Astrocyte of the cerebellum (primary cell): ENCODE results near the gene HMGB4.
A peak's percentile ranks its signal among the peaks of the same experiment; 100 is the strongest.

Experiments used
- DNase-seq: peaks from one replicate; pipeline ENCODE4 v3.0.0-alpha.2; 2011; ENCODE audit warnings: low read depth
- H3K4me3 ChIP-seq: 2 replicates; pipeline ENCODE4 v1.5.1; 2011; ENCODE audit warnings: mild to moderate bottlenecking, low read depth, low read length, moderate library complexity
- in situ Hi-C: cut with HindIII; loops from 2 replicates; pipeline ENCODE4 v1.10.0; 2017; ENCODE audit warnings: low sequenced_read_pairs
- TF ChIP-seq, protein P1 (sequence below): IDR thresholded peaks from 2 replicates; pipeline ENCODE4 v1.5.1; 2012; ENCODE audit warnings: low read length, low read depth, moderate library complexity, mild to moderate bottlenecking; ENCODE audit errors: missing control alignments

Gene HMGB4

DNA sequence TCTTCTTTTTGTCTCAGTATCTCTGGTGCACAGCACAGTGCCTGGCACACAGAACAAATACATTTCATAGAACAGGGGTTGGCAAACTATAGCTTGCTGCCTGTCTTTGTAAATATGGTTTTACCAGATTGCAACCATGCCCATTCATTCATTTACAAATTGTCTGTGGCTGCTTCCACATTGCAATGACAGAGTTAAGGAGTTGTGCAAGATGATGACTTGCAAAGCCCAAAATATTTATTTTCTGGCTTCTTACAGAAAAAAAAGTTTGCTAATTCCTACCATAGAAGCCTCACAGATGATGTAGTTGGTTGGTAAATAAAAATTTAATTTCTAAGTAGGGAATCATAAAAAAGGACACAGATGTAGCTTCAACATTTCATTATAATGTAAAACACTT lies 11.2 kb upstream of the HMGB4 start:
- DNase-seq = no peak
- H3K4me3 ChIP-seq = no peak overlapping the region
- TF ChIP-seq, protein P1, sequence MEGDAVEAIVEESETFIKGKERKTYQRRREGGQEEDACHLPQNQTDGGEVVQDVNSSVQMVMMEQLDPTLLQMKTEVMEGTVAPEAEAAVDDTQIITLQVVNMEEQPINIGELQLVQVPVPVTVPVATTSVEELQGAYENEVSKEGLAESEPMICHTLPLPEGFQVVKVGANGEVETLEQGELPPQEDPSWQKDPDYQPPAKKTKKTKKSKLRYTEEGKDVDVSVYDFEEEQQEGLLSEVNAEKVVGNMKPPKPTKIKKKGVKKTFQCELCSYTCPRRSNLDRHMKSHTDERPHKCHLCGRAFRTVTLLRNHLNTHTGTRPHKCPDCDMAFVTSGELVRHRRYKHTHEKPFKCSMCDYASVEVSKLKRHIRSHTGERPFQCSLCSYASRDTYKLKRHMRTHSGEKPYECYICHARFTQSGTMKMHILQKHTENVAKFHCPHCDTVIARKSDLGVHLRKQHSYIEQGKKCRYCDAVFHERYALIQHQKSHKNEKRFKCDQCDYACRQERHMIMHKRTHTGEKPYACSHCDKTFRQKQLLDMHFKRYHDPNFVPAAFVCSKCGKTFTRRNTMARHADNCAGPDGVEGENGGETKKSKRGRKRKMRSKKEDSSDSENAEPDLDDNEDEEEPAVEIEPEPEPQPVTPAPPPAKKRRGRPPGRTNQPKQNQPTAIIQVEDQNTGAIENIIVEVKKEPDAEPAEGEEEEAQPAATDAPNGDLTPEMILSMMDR = no peak
- in situ Hi-C loops = no loop called here

DNA sequence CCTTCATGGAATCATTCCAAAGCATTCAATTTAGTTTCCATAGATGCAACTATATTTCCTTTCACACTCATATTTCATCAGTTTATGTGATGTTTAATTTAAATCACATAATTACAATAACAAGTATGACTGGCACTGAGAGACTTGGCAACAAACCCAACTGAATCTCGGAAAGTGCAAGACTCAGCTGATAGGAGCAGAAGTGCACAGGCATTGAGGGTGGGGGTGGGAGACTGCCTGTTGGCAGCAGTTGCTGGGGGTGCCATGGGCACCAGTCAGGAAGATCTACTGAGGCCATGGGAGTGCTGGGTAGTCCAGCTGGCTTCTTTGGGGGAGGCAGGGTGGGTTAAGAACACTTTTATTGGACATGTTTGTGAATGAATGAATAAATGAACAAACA lies 10.4 kb upstream of the HMGB4 start:
- H3K4me3 ChIP-seq = no peak overlapping the region
- no peak for DNase-seq
- TF ChIP-seq, protein P1 = no peak
- in situ Hi-C loops = no loop called here

DNA sequence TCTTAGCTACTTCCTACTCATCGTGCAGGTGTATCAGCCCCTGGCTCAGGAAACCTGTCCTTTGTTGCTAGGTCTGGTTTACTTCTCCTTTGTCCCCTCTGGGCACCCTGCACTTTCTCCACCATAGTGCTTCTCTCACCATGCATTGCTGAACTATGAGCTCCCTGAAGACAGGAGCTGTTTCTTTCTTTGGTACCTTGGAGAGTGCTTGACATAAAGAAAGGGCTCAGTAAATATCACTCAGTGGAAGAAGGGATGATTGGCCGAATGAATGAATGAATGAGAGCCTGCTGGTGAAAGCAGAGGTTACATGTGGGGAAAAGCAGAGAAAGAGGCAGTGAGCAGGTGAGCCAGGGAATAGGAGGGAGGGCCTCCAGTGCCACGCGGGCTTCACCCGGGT lies 9.8 kb upstream of the HMGB4 start:
- DNase-seq = no peak
- TF ChIP-seq, protein P1 = no peak
- in situ Hi-C loops = no loop called here
- no peak overlapping the region for H3K4me3 ChIP-seq

DNA sequence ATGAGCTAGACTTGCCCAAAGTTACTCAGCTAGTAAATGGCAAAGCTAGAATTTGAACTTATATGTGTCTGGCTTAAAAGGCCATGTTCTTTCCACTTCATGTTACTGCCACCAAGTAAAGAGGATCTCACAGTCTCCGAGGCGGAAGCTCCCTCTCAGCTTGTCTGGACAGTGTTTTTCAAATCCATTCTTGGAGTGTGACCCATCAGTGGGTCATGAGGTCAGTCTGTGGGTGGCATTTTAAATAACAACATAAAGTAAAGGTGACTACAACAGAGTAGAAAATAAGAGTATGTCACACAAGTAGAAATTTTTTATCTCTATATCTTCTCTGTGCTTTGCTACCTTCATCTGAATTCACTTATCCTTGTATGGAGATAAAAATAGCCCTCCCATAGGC lies 3.2 kb upstream of the HMGB4 start:
- DNase-seq = no peak
- H3K4me3 ChIP-seq = no peak overlapping the region
- TF ChIP-seq, protein P1 = no peak
- in situ Hi-C loops = no loop called here

DNA sequence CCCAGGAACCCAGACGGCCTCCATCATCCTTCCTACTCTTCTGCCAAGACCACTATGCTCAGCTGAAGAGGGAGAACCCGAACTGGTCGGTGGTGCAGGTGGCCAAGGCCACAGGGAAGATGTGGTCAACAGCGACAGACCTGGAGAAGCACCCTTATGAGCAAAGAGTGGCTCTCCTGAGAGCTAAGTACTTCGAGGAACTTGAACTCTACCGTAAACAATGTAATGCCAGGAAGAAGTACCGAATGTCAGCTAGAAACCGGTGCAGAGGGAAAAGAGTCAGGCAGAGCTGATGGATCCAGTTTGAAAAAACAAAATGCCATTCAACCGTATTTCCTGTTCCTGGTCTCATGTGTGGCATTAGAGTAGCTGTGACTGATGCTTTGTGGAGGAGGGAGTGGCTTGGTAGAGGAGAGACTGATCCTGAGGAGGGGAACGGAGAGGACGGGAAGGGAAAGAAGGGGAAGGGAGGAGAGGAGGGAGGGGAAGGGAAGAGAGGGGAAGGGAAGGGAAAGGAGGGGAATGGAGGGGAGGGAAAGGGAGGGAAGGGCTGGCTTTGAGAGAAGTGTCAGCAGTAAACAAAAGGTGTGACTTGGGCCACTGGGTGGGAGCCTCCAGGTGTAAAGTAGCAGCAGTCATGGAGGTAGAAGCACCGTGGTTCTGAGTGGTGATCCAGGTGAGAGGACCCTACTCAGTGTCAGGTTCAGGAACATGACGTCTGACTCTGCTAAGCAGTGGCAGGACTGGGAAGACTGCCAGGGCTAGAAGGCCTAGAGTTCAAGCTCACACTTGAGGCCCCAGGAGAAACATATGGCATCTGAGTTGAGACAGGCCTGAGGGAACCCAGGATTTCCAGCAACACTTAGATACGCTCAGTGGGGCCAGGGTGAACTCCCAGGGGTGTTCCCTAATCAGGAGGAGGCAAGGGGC lies 846 bp downstream of the HMGB4 start:
- in situ Hi-C loops = no loop called here
- TF ChIP-seq, protein P1 = no peak
- DNase-seq = no peak
- no peak overlapping the region for H3K4me3 ChIP-seq

DNA sequence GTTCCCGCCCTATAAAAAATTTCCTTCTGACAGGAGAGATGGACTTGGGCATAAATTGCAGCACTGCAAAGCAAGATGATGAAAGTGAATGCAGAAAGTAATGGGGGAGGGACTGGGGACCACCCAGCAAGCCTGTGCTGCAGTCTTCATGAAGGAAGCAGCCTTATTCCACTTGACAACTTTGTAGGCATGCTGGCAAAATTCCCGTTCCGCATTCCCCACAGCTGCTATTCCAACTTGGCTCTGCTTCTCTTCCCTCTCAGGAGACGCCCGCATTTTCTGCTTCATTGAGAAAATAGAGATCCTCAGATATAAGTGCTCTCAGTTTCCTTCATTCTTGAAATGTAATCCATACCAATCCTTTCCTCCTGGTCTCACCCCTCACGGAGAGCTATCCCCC lies 2.4 kb downstream of the HMGB4 start:
- DNase-seq = peak; percentile 79
- in situ Hi-C loops = no loop called here
- TF ChIP-seq, protein P1 = no peak
- no peak overlapping the region for H3K4me3 ChIP-seq
